Measurements from ENCODE around the gene HEATR5A.
A peak's percentile ranks its signal among the peaks of the same experiment; 100 is the strongest.
"Not testable (repeated sequence)": the region's sequence is repeated elsewhere in the genome, so short reads cannot be mapped to it uniquely, and the experiment has no call there.

HEATR5A gene

DNA sequence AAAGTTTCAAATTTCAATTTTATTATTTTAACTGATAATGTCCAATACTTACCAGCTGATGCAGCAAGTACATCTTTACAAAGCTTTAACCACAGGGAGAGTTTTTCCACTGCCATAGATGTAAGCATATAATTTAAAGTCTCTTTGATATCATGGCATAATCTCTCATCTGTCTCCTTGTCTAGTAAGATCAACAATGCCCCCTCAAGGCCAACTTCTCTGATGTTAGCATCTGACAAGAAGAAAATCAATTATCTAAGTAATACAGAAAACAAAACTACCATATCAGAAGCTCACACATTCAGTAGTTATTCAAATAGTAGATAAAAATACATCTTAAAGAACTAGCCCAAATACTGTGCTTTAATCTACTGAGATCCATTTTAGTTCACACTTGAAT lies 94.2 kb downstream of the HEATR5A start:
- no peak for DNase-seq (ENCODE audit: low read depth)

DNA sequence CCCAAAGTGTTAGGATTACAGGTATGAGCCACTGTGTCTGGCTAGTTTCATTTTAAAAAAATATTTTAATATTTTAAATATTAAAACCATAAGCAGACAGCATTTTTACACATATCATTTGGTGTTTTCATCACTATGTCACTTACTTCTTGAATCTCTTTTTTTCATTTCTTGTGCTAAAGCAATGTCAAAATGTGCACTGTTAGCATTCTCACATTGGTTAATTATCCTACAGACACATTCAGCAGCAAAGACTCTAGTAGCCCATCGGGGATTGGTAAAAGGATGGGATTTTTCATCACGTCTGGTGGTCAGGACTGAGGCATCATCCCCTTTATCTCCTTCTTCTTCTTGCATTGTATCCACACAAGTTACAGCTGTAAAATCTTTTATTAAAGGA lies 96.9 kb downstream of the HEATR5A start:
- DNase-seq (ENCODE audit: low read depth), result no peak

DNA sequence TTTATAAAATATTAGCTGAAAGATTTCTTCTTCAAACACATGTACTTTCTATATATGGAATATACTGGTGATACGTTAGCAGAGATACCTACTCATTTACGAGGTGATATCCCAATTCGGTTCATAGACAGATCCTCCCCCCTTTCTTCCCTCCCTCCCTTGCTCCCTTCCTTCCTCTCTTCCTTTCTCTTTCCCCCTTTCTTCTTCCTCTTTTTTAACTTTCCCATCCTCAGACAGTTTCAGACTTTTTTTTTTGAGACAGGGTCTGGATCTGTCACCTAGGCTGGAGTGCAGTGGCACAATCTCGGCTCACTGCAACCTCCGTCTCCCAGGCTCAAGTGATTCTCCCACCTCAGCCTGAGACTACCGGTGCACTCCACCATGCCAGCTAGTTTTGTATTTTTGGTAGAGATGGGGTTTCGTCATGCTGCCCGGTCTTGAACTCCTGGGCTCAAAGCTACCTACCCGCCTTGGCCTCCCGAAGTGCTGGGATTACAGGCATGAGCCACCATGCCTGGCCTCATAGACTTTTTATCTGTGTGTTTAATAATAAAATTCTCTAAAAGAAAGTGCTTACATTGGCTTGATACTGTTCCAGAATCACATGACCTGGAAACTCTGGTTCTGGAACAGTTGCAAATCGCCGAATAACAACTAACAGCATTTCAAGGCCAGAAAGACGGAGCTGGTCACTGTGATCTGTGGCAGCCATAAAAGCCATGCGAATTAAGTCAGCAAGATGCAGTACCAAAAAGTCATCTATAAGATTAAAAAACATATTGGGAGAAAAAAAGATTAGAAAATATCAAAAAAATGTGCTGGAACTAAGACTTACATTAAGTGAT lies 99.2 kb downstream of the HEATR5A start:
- no peak for DNase-seq (ENCODE audit: low read depth)

DNA sequence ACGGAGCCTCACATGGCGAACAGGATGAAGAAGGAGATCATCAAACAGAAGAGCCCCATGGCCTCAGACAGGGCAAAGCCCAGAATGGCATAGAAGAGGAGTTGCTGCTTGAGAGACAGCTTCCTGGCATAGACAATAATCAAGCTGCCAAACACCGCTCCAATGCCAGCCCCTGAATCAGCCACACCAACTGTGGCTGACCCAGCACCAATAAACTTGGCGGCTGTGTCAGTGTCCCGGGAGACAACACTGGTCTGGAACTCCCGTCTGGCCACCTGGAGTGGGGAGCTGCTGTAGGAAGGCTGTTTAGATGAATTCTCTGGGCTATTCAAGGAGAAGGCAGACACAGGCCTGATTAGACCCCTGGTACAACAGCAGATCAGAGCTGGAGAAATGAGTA lies 100.1 kb downstream of the HEATR5A start:
- no peak for DNase-seq (ENCODE audit: low read depth)

DNA sequence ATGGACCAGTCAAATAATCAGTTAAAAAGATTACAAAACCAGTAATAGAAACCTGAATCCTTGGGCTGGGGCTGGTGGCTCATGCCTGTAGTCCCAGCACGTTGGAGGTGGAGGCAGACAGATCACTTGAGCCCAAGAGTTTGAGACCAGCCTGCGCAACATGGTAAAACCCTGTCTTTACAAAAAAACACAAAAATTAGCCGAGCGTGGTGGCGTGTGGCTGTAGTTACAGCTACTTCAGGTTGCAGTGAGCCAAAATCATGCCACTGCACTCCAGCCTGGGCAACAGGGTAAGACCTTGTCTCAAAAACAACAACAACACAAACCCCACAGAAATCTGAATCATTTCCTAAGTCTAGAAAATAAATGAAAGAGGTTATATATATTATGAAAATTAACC lies 100.6 kb downstream of the HEATR5A start:
- no peak for DNase-seq (ENCODE audit: low read depth)

DNA sequence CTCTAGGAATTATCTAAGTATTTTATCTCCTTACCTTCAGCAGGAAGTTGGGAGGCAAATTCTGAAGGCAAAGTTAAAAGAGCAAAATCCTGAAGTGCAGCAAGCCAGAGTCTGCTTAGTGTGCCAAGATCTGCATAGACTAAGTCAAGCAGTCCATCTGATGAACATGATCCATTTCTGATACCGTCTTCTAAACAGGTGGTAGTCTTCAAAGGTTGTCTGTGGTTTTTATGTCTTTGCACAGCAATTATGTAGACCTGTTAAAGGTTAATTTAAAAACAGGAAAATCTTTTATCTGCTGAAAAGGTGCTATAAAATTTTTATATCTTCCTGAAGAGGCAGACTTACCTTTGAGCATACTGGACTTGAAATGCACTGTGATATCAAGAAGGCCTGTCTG lies 107.4 kb downstream of the HEATR5A start:
- DNase-seq (ENCODE audit: low read depth), result no peak

DNA sequence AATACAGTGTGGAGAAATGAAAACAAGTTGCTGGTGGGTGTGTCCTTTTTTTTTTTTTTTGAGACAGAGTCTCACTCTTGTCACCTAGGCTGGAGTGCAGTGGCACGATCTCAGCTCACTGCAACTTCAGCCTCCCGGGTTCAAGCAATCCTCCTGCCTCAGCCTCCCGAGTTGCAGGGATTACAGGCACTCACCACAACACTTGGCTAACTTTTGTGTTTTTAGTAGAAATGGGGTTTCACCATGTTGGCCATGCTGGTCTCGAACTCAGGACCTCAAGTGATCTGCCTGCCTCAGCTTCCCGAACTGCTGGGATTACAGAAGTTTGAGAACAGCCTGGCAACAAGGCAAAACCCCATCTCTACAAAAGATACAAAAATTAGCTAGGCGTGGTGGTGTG lies 108.0 kb downstream of the HEATR5A start:
- DNase-seq (ENCODE audit: low read depth), result not testable (repeated sequence)

DNA sequence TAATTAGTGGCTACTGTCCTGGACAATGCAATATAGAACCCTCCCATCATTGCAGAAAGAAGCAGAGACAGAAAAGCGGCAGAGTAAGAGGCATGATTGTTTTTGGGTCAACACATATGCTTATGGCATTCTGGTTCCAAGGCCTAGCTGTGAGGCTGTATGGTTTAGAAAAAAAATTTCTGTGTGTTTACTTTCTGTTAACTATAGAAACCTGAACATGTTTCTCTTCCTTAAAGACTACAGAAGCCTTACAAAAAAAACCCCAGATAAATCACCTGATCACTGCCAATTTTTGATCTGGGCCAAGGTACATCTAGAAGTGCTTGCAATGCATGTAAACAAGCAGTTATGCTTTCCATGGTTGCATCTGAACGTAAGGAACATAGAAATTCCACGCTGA lies 112.7 kb downstream of the HEATR5A start:
- DNase-seq (ENCODE audit: low read depth), result no peak

DNA sequence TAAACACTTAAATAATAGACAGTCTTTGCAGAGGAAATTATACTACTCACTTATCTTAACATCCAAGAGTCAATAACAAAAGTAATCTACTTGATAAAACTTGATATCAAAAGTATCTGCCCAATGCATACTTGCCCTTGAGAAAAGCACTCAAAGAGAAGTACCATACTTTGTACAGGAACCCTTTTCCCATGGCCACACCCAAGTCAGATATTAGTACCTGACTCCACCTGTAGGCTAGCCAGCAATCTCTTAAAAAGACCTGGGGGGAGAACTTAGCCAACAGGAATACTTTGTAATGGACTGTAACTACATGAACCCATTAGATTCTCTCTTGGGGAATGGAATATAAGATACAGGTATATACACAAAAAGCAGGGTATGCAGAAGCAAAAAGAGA lies 113.2 kb downstream of the HEATR5A start:
- DNase-seq (ENCODE audit: low read depth), result no peak

DNA sequence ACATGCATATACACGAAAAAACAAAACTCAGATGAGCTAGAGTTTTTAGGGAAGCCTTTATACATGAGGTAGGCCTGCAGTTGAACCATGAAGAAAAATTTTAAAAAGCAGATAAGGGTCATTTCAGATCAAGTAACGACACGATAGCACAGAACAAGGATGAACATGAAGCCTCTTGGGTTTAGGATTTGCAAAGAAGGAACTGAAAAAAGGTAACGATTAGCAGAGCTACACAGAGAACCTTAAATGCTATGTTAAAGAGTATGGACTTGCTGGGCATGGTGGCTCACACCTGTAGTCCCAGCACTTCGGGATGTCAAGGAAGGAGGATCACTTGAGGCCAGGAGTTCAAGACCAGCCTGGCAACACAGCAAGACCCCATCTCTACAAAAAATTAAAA lies 116.7 kb downstream of the HEATR5A start:
- no peak for DNase-seq (ENCODE audit: low read depth)

DNA sequence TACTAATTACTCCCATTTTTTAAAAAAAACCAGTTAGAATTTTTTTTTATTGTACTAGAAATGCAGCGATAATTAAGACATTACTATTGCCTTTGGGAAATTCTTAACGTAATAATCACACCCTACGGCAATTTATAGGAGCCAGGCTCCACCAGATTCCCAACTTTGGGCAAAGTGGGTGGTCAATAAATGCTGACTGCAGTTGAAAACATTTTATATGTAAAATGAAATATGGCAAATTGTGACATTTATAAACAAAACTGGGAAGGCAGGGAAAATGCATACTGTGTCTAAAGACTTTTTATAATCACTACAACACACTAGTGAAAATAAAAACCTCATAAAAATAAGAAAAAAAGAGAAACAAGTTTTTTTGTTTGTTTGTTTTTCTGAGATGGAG lies 119.5 kb downstream of the HEATR5A start:
- no peak for DNase-seq (ENCODE audit: low read depth)

DNA sequence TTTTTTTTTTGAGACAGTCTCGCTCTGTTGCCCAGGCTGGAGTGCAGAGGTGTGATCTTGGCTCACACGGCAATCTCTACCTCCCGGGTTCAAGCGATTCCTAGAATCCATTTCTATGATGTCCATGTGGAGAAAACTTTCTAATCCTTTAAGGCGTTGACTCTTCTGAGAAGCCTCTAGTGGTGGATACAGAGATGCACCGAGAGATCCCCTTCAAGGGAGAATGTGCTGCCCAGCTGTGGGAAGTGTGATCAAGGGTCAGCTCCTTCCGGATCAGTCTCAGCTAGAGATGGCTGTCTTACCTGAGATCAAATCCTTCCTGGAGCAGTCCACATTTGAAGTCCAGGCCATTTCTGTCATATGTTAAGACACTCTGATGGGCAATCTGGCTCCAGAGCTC lies 120.1 kb downstream of the HEATR5A start:
- no peak for DNase-seq (ENCODE audit: low read depth)

DNA sequence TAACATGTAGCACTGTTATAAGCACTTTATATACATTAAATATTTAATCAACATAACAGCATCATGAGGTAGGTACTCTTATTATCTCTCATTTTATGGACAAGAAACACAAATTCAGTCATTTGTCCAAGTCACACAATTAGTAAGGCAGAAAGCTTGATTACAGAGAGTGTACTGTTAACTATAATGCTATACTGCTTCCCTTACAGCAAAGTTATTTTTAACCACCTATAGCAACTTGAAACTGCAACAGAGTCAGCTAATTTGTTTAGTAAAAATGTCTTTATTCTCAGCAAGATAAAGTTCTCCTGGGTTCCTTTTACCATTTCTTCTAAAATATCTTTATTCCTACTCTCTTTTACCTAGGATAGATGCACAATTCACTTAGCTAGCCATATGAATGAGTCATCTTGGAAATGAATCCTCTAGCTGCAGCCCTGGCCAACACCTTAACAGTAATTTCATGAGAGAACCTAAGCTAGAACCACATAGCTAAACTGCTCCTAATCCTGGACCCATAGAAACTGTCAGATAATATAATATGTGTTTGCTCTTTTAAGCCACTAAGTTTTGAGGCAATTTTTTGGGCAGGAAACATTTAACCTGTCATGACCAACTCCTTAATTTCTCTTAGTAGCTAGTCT lies 122.5 kb downstream of the HEATR5A start:
- no peak for DNase-seq (ENCODE audit: low read depth)

DNA sequence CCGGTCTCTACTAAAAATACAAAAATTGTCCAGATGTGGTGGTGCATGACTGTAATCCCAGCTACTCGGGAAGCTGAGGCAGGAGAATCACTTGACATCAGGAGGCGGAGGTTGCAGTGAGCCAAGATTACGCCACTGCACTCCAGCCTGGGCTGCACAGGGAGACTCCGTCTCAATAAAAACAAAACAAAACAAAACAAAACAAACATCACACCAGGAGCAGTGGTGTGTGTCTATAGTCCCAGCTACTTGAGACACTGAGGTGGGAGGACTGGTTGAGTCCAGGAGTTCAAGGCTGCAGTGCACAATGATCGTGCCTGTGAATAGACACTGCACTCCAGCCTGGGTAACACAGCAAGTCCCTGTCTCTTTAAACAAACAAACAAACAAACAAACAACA lies 123.2 kb downstream of the HEATR5A start:
- no peak for DNase-seq (ENCODE audit: low read depth)

DNA sequence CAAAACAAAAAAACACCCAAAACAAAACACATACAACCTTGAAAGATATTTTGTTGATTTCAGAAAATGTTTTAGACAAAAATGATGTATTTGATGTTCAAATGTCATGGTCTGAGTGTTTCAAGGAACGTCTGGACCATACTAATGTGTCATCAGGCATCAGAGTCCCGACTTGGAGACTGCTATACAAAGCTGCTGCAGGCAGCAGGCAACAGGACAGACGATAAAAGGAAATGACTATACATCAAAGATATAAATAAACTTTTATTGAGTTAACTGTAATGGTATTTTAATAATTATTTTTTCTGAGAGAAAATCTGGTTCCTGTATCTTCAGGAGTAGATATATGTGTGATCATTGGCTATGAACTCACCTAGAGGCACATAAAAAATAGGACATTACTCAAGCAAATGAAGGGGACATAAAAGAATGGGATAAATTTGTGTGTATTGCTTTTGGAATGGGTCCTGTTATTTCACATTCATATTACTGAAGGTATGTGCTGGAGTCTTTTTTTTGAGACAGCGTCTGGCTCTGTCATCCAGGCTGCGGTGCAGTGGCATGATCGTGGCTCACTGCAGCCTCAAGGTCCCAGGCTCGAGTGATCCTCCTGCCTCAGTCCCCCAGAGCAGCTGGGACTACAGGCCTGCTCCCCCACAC lies 125.5 kb downstream of the HEATR5A start:
- DNase-seq (ENCODE audit: low read depth), result no peak

DNA sequence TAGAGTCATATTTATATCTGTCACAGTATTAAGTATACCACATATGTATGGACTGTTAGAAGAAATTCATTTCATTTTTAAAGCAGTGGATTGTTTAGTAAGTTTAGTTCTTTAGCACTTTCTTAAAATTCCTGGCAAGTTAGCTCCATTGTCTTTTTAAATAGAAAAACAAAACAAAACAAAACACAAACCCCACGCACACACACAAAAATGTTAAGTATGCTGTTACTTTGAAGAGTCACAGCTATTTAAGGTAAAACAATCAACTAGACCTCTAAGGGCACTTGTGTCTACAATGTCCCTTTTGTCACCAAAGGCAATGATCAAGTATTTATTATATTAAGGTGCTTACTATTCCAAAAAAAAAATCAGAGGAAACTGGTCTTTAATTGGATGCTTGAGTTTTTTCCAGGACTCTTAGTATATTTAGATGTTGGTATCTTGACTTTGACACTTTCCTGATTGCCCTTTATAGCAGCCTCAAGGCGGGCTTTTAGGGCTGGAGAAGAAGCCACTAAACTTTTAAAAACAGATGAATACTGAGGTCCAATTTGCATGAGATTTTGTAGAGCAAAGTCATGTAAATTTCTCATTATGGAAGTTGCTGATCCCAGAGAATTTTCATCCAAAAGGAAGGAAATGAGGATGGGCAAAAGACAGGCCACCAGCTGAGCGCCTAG lies 127.3 kb downstream of the HEATR5A start:
- no peak for DNase-seq (ENCODE audit: low read depth)

DNA sequence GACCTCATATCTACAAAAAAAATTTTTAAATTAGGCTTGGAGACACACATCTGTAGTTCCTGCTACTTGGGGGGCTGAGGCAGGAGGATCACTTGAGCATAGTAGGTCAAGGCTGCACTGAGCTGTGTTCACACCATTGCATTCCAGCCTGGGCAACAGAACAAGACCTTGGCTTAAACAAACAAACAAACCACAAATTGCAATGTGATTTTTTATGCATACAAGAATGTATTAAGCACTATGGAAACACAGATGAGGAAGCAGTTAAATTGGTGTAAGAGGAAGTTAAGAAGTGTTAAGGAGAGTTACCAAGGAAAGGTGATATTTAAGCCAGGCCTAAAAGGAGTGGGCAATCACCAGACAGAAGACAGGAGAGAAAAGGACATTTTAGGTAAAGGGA lies 129.1 kb downstream of the HEATR5A start:
- no peak for DNase-seq (ENCODE audit: low read depth)

DNA sequence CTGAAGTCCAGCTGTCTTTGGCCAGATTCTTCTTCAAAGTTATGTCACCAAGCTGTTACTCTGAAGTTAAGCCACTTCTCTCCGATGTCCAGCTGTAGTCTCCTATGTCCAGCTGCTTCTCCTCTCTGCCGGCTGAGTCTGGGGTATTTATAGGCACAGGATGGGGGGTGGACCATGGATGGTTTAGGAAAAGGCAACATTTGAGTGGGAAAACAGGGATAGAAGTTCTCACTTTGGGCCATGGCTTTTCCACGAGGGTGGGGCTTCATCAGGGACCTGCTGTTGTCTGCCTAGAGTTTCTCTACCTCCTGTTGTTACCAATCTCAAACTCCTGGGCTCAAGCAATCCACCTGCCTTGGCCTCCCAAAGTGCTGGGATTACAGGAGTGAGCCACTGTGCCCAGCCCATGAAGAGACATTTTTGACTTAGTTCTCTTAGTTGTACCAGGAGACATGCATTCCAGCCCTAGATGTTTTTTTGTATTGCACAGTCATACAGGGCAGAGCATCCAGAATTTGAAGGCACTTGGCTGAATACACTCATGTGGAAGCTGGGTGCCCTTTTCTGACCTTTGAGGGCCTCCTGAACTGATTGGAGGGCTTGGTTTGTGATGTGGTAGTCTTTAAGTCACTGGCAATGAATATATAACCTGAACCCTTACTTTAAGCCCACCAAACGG lies 132.9 kb downstream of the HEATR5A start:
- DNase-seq (ENCODE audit: low read depth), result no peak

DNA sequence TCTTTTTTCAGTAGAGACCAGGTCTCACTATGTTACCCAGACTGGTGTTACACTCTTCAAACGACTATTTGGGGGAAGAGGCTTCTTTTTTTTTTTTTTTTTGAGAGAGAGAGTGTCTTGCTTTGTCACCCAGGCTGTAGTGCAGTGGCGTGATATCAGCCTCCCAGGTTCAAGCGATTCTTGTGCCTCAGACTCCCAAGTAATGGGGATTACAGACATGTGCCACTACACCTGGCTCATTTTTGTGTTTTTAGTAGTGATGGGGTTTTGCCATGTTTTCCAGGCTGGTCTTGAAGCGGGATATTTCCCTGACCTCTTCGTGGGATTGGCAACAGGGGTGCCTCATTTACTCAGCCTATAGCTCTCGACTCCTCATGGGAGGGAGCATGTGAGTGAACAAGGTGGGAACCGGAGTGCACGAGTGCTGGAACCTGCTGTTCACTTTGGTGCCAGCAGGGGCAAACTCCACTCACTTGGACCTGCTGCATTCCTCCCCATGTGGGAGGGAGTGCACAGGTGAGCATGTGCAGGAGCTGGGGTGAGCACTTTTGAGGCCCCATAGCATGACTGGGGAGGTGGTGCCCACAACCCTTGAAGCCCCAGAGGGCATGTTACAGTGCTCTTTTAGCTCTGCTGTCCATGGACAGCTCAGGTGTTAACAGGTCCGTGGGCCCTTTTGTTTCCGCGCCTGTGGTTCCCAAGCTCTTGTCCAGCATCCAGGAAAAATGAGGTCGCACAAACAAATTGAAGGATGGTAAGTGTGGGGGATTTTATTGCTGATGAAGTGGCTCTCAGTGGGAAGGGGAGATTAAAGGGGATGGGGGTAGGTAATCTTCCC lies 133.7 kb downstream of the HEATR5A start:
- DNase-seq (ENCODE audit: low read depth), result peak; percentile 1

DNA sequence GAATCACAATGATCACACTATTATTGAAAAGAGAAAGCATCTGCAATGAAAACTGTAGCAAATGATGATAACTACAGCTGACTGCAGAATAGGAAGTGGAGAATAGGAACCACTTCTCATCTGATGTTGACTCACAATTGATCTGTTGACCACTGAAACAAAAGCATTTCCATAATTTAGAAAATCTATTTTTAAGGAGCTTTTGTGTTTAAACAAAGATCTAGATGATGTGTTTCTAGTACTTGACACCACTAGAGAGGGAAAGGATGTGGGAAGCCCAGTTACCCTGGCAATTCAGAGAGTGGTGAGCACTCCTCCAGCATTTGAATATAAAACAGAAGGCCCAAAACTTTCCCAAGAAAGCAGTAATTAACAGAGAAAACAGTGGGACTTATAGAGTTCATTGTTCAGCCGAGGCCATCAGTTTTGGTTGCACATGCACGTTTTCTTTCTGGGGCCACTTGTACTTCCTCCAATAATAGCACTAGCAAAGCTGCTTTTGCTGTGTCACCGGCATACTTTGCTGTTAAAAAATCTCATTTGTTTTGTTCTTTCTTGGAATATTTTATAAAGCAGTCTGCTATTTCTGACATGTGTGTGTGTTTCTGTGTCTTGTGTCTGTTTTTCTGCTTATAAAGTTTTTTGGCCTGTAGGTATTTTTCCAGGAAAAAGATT lies 136.6 kb downstream of the HEATR5A start:
- DNase-seq (ENCODE audit: low read depth), result no peak

DNA sequence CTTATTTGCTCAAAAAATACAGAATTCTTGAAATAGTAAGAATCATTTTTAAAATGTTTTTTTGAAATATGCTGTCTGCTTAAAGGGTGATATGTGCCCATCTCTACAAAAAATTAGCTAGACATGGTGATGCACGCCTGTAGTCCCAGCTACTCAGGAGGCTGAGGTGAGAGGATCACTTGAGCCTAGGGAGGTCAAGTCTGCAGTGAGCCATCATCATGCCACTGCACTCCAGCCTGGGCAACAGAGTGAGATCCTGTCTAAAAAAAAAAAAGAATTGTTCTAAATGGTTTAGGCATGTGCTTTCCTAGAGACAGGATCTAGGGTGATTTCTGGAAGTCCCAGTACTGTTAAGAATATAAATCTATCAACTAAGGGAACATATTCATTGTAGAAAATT lies 137.2 kb downstream of the HEATR5A start:
- DNase-seq (ENCODE audit: low read depth), result no peak

All from activated T-helper 9 cell treated with anti-CD3 and anti-CD28 coated beads, Interleukin-2, amount 50 U/mL, for 16 hours (primary cell).